SH-SY5Y (cell line): ENCODE measurements around the gene ZBTB20.

ENCODE experiments used
- GATA2 ChIP-seq: IDR thresholded peaks from 2 replicates; pipeline ENCODE4 v1.6.1; 2011; ENCODE audit warnings: mild to moderate bottlenecking, low read depth, low read length
- GATA3 ChIP-seq: IDR thresholded peaks from 2 replicates; pipeline ENCODE4 v1.6.1; 2011; ENCODE audit warnings: low read depth, mild to moderate bottlenecking, low read length, moderate library complexity

The ZBTB20 gene

DNA sequence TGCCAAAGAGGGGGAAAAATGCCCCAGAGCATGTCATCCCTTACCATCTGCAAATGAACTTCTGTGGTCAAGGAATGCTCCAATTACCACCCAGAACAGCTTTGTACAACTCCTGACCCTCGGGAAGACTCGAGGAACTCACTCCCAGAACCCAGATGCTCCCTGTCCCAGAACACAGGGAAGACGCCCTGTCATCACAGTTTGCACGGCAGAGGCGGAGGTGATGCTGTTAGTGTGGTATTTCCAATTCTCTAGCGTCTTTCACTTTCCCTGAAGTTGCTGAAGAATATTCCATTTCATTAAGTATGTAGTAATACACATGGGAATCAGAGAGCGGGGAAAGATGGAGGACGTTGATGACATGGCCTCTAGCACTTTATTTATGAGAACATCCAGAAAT is 659.6 kb downstream of the ZBTB20 start:
- TF ChIP-seq GATA2 (no peak), GATA3 (no peak)

DNA sequence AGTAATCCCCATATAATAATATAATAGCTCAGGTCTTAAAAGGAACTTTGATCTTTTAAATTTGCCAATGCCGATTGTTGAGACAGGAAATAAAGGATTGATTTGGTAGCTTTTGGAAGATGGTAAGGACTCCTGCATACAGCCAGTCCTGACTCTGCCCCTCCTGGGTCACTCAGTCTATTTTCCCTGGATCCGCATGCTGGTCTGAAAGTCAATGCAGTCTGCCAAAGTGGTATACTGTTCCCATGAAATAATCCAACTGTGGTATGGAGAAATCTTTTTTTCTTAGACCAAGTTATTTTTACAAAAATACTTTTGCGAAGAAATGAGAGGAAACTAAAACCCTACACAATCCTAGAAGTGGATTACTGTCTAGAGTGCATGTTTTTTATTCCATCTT is 662.2 kb downstream of the ZBTB20 start:
- TF ChIP-seq GATA2: no peak

DNA sequence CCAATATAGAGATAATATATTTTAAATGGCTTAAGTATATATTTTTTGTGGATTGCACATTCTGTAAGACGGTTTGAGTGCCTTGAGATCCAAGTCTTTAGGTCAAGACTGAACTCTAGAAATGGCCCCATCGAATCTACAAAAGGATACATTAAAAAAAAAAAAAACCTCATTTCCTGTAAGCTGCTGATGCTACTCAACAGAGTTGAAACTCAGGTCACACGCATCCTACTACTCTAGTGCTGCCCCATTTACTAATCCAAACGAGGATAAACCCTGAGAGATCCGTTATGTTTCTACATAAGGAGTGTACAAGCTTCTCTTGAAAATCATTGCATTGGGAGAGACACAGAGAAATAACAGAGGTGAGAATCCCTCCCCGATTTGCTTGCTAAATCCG is 666.0 kb downstream of the ZBTB20 start:
- TF ChIP-seq GATA3: no peak
- no peak for TF ChIP-seq GATA2

DNA sequence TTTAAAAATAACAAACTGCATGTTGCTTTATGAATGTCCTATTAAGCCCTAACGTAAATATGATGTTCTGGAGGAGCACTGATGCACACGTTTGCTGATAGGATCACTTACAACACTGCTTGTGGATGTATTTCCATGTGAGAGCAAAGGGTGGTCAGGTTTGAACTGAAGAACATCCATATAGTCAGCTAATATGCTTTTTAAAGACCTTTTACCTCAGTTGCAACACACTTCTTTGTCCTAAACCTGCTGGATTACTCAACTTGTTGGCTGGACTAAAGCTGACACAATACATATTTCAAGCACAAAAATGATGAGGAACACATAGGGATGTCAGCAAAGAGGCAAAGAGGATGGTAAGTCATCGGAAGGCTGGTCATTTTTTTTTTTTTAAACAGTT is 666.6 kb downstream of the ZBTB20 start:
- TF ChIP-seq GATA2: no peak

DNA sequence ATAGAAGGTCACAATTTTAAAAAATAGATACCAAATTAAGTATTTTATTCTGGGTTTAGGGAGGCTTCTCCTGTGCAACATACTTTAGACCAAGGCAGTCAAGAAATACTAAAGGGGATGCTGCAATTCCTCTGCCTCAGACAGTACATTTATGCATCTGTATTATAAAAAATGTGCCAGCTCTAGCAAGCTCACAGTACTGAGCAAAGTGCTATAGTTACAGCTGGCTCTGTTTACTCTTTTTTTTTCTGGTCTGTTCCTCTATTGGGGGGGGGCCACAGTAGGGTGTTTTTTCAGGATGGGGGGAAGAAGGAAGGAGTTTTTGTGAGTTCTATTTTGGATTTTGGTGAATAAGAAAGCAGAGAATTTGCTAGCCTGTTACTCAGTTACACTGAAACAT is 668.3 kb downstream of the ZBTB20 start:
- no peak for TF ChIP-seq GATA2
- TF ChIP-seq GATA3: no peak

DNA sequence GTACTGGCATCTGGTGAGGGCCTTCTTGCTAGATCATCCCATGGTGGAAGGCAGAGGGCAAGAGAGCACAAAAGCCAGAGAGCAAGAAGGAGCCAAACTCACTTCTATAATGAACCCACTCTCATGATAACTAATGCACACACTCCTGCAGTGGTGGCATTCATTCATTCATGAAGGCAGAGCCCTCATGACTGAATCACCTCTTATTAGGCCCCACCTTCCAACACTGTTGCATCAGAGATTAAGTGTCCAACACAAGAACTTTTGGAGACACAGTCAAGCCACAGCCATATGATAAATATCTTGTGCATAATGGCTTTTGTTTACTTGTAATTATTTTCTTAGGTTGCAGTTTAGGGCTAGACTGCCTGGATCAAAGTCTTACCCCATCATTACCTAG is 670.6 kb downstream of the ZBTB20 start:
- TF ChIP-seq GATA2 (no peak), GATA3 (no peak)

DNA sequence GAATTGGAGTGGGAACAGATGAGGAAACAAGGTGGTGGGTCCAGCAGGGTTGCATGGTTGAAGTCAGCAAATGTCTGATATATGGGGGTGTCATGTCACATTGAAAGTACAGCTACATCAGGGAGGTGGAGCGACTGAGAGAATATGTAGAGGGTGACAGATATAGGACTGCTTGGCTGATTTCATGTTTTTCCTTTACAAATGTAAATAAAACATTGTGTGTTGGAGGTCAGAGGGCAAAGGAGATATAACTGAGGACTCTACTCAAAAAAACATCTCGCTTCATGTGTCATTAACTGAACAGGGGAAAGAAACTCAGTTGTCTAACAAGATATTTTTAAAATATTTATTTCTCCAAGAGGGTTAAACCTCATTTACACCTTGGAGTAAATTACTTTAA is 675.6 kb downstream of the ZBTB20 start:
- TF ChIP-seq GATA3: no peak

DNA sequence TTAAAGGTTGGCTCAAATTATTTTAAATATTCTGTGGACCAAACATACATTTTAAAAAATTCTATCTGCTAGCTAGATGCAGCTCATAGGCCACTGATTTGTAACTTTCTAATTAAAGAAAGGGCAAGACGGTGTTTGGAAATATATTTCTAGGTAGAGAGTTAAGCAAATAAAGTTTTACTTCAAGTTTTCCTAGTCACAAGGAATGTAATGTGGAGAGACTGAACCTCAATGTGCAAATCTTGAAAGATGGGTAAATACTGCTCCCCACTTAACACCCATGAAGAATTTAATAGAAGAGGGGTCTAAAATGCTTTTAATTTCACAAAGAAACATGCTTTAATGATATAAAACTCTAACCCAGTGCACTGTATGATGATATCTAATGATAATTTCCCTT is 678.0 kb downstream of the ZBTB20 start:
- no peak for TF ChIP-seq GATA2
- no peak for TF ChIP-seq GATA3

DNA sequence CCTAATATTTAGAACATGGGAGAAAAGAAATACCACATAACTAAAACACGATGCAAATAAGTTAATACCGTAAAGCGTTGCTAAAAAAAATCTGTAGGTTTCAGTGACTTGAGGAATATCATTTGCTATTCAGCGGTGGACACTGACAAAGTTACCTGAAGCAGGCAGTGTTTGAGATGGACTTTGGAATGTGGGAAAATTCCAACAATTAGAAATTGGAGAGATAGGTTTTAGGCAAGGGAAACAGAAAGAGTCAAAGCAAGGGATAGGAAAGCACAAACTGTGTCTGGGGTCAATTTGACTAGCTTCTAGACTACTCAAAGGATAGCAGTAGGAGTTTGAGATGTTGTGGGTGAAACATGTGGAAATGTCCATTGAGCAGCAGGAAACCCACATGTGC is 680.3 kb downstream of the ZBTB20 start:
- TF ChIP-seq GATA2: no peak
- no peak for TF ChIP-seq GATA3

DNA sequence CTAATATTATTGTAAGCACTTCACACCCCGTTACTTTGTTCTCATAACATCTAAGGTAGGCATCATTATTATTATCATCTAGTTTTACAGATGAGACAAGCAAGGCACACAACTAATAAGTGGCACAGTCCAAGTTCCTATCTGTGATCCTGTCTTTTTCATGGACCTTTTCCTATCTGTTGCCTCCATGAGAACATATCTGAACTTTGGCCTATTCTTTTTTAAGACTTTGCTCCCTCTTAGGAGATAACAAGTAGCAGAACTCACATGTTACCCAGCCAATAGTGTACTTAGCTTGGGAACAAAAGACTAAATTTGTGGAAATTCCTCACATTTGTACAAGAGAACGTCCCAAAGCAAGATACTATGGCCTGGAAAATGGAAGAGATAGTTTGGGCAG is 680.8 kb downstream of the ZBTB20 start:
- TF ChIP-seq GATA2 (no peak), GATA3 (no peak)

DNA sequence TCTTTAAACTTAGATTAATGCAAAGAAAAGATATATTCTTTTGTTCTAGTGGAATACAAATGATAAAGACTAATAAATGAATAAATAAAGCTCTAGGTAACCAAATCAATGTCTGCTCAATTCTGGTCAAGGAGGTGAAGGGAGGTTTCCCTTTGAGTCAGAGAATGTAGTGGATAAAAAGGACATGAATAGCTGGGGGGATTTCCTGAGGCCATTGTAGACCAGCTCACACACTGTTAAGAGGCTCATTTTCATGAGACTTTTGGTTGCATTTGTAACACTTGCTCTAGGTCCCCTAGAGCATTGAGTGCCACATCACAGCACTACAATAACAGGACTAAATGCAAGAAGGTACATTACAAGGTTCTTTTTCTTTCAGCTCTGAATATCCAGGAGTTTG is 682.5 kb downstream of the ZBTB20 start:
- no peak for TF ChIP-seq GATA2
- TF ChIP-seq GATA3: no peak

DNA sequence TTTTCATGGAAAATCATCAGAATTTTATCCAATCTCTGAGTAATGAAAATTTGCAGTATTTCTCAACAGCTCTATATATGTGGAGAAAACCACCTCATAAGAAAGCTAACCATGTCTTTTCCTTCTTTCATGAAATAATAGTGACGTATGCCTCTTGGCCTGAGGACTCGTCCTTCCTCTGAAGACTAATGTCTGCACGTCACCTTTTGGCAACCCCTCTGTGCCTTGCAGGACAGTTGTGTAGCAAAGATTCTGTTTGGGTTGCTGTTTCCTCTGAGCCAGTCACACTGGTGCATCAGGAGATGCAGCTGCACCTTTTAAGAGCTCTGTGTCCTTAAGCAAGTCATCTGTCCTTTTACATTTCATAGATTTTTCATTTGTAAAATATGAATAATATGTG is 684.3 kb downstream of the ZBTB20 start:
- TF ChIP-seq GATA2: no peak
- no peak for TF ChIP-seq GATA3

DNA sequence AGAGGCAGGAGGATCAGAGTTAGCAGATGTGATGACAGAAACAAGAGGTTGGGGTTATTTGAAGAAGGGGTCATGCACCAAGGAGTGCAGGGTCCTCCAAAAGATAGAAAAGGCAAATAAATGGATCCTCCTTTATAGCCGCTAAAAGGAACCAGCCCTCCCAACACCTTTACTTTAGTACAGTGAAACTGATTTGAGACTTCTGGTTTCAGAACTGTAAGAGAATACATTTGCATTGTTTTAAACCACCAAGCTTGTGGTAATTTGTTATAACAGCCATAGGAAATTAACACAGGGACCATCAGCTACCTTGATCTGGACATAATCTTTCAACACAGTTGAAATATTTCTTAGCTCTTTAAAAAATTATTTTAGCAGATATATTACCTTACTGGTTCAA is 686.6 kb downstream of the ZBTB20 start:
- TF ChIP-seq GATA3 (no peak), GATA2 (no peak)

DNA sequence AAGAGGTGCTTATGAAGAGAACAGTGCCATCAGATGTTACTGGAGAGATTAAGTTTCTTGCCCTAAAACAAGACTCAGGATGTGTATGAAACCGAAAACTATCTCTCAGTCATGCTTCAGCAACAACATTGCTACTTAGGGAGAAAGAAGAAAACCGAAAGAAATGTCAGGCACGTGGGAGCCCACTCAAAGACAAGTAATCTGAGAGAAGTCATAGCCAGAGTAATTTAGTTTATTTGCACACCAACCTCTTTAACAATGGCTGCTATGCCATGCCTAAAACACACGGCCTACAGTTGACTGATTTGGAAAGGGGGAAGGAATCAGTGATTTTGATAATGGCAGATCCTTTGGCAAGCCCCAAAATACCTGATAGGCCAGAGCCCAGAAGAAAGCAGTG is 690.3 kb downstream of the ZBTB20 start:
- TF ChIP-seq GATA2: no peak
- TF ChIP-seq GATA3: no peak

DNA sequence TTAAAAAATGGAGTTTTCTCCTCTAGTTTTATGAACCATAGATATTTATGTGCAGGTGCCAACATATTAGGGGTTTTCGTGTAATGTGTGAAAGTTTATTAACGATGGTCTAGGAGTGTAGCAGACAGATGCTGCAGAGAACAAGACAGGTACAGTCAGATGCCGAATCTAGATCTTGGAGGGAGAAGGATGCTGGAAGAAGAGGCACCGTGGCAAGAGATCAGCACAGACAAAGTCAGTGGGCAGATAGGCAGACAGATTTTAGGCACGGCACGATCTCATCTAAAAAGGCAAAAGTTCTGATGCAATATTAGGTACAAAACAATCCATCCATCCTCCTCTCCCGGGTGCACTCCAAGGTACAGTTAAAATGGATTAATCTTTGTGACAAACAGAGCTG is 691.7 kb downstream of the ZBTB20 start:
- TF ChIP-seq GATA3 (no peak), GATA2 (no peak)

DNA sequence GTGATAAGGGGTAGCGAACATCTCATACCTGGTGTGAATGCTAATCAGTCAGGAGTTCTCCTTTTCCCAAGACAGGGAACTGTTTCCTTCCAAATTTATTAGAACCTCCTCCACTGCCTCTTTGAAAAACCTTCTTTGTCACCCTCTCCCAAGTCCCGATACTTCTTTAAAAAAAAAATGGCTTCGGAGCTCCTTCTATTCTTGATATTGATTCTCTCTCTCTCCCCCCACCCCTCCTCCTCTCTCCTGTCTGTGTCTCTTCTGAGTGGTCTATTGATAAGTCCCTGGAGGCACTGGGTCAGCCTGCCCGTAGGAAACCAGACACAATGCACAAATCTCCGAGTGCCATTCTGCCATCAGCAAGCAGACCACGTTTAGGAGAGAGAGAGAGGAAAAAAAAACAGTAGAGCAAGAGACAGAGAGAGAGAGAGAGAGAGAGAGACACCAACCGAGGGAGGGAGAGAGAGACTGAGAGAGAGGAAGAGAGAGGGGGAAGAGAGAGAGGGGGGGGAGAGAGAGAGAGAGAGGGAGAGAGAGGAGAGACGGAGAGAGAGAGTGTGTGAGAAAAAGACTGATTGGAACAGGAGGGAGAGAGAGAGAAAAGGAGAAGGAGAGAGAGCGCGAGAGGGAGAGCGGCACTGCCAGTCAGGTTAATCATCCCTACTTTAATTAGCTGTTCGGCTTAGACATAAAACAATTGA is 692.4 kb downstream of the ZBTB20 start:
- TF ChIP-seq GATA3 (no peak), GATA2 (no peak)
